Activated CD8-positive, alpha-beta memory T cell treated with anti-CD3 and anti-CD28 coated beads for 36 hours (primary cell): Measurements from ENCODE around the gene VTI1A. TPM values are rescaled to one million over a fixed set of nuclear protein-coding genes. Genes with fewer than 3 reads are reported as not detected.
"Not testable (repeated sequence)": the region's sequence is repeated elsewhere in the genome, so short reads cannot be mapped to it uniquely, and the experiment has no call there.

Source experiments
- CTCF ChIA-PET: fragments of 350-600 bp; sonication (Branson Sonifier 250); formaldehyde crosslinking; loops from one replicate; lab custom pipeline; 2021; ENCODE audit warnings: antibody characterized with exemption; lab: Charles Lee
- POLR2A ChIA-PET: fragments of 350-600 bp; sonication (Branson Sonifier 250); formaldehyde crosslinking; loops from one replicate; lab custom pipeline; 2021; ENCODE audit warnings: antibody characterized with exemption; lab: Charles Lee
- total RNA-seq, 2 experiments: library from RNA; stranded (reverse); gene quantifications; one replicate each; pipeline ENCODE4 v1.2.3, GENCODE V29; 2021

The VTI1A gene
- 10 to 100 TPM; 35.5 to 37.8 TPM for total RNA-seq

DNA sequence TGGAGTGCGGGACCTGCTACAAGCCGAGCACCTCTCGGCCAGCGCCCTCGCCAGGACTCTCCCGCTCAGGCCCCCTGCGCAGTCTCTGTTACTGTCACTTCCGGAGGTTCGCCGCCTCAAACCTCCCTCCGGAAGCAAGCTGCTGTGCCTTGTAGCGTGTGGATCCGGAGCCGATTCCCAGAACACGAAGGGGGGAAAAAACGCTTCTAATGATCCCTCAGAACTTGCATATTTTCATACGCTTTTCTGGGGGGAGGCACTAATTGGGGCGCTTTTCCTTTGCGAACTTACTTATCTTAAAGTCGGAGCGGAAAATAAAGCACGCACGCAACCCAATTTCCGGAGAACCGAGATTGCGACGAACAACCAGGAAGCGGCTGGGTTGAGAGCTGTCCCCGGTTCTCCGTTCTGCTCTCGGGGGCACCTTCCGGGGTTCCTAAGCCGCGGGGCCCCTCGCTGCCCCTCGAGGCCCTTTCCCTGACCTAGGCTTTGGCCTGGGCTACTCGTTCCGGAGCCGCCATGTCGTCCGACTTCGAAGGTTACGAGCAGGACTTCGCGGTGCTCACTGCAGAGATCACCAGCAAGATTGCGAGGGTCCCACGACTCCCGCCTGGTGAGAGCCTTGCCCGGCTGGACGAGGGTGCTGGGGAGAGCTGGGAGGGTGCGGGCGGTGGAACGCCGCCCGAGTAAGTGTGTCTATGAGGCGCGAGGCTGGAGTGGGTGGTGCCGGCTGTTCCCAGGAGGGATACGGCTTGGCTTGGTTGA, at the start of gene VTI1A, which contains the start of gene ZDHHC6:
VTI1A (plus strand) TSS at position 361 of the 765 bp plus-strand sequence; CDS start at position 520, 159 bp downstream.
ZDHHC6 (minus strand) TSS at position 60 of the 765 bp plus-strand sequence. CDS start 1,478 bp downstream, outside the sequence.
- ChIA-PET POLR2A (interaction anchor here (0.8 to 1.5 kb wide), 5 partner anchors 9 to 263 kb away, joined by 3 to 6 read pairs (median 3); partner anchors contain the start of gene GPAM), CTCF (interaction anchor here (1.0 to 1.1 kb wide), 2 partner anchors 12 to 14 kb away, joined by 3 read pairs; no protein-coding TSS in a partner anchor)

DNA sequence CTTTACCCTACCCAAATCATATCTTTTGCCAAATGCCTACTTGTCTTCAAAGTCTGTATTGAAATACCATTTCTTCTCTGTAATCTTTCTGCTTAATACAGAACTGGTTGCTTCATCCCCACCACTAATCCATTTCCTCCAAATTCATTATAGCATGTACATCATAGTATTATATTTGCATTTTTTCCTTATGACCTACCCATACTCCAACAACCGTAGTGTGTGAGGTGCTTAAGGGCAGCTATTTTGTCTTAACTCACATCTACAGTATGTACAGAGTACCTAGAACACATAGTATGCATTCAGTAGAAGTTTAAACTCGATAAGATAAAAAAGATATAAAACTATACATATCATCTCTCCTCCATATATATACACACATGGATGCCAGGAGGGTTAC, 49.4 kb upstream of the VTI1A start:
- ChIA-PET POLR2A (no interaction called here), CTCF (no interaction called here)

DNA sequence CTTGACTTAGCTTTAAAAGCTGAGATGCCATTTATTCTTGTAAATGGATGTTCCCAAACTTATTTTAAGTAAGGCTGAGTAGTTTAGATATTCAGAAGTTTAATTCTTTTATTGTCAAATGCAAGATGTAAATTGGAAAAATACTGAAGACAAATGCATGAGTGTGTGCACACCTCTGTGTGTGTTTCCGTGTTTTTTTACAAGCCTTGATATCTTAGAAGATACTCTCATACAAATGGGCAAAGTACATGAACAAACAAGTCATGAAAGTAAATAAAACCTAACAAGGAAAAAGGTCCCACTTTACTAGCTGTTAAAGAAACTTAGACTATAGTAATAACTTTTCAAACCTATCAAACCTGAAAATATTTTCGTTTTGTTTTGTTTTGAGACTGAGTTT, 44.1 kb upstream of the VTI1A start:
- POLR2A ChIA-PET = no interaction called here
- CTCF ChIA-PET = no interaction called here

DNA sequence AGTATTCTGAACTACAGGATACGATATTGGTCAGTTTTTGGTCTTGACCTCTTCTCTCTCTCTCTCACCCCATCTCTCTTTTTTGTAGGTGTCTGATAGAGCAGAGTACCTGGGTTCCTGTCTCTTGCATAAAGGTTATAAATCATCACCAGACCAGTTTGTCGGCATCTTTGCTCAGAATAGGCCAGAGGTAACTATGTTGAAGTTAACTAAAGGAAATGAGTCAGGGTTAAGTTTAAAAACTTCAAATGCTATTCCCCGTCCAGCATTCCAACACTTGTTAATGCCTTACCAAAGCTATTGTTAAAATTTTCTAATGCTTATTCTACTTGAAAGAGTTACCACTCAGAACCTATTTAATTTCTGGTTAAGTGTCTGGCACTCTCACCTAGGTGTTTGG, 42.4 kb upstream of the VTI1A start:
- CTCF ChIA-PET = no interaction called here
- POLR2A ChIA-PET = no interaction called here

DNA sequence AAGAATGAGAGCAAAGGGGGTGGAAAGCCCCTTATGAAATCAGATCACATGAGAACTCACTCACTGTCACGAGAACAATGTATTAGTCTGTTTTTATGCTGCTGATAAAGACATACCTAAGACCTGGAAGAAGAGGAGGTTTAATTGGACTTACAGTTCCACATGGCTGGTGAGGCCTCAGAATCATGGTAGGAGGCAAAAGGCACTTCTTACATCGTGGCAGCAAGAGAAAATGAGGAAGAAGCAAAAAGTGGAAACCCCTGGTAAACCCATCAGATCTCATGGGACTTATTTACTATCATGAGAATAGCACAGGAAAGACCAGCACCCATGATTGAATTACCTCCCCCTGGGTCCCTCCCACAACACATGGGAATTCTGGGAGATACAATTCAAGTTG, 40.2 kb upstream of the VTI1A start:
- CTCF ChIA-PET = interaction anchor here (0.5 kb wide), 1 partner anchor 49 kb away, joined by 3 read pairs; no protein-coding TSS in a partner anchor
- POLR2A ChIA-PET = not testable (repeated sequence)

- ChIA-PET POLR2A (no interaction called here), CTCF (interaction anchor here (0.6 to 1.6 kb wide), 2 partner anchors 28 to 270 kb away, joined by 3 read pairs; no protein-coding TSS in a partner anchor)
Measured at GRCh38 chr10:112407696-112408095, 39.3 kb upstream of the VTI1A start.

- ChIA-PET CTCF (interaction anchor here (0.5 to 1.6 kb wide), 2 partner anchors 26 to 80 kb away, joined by 3 read pairs; no protein-coding TSS in a partner anchor), POLR2A (no interaction called here)
Measured at GRCh38 chr10:112409299-112409698, 37.7 kb upstream of the VTI1A start.

- POLR2A ChIA-PET = no interaction called here
- CTCF ChIA-PET = interaction anchor here (0.5 kb wide), 1 partner anchor 80 kb away, joined by 3 read pairs; no protein-coding TSS in a partner anchor
Measured at GRCh38 chr10:112409755-112410154, 37.3 kb upstream of the VTI1A start.

GRCh38 chr10:112412696-112413095, 34.3 kb upstream of the VTI1A start:
- ChIA-PET CTCF (no interaction called here), POLR2A (no interaction called here)

GRCh38 chr10:112421731-112422130, 25.3 kb upstream of the VTI1A start:
- POLR2A ChIA-PET = no interaction called here
- CTCF ChIA-PET = interaction anchor here (0.5 to 1.1 kb wide), 2 partner anchors 13 to 722 kb away, joined by 4 to 6 read pairs; no protein-coding TSS in a partner anchor

GRCh38 chr10:112424651-112425050, 22.4 kb upstream of the VTI1A start:
- POLR2A ChIA-PET = interaction anchor here (0.5 kb wide), 1 partner anchor 273 kb away, joined by 6 read pairs; no protein-coding TSS in a partner anchor
- CTCF ChIA-PET = no interaction called here

DNA sequence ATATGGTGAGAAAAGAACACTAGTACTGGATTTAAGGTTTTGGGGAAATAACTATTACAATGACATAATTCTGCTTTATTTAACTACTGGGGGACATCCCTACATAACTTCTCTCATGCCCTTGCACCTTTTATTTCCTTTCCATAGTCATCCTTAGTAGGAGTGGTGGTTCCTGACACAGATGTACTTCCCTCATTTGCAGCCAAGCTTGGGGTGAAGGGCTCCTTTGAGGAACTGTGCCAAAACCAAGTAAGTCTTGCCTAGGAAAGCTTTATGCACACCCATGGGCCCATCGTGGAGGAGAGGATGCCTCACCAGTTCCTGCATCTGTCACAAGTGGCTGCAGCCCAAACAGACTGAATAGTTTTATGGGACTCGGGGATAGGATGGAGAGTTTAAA, 20.9 kb upstream of the VTI1A start:
- POLR2A ChIA-PET = no interaction called here
- CTCF ChIA-PET = no interaction called here

GRCh38 chr10:112429147-112429546, 17.9 kb upstream of the VTI1A start:
- ChIA-PET CTCF (no interaction called here), POLR2A (no interaction called here)

GRCh38 chr10:112429654-112430230, 17.3 kb upstream of the VTI1A start:
- ChIA-PET POLR2A (no interaction called here), CTCF (no interaction called here)

GRCh38 chr10:112433136-112433535, 13.9 kb upstream of the VTI1A start:
- CTCF ChIA-PET = interaction anchor here (1.1 to 1.3 kb wide), 2 partner anchors 14 to 23 kb away, joined by 3 to 7 read pairs; partner anchors contain the start of genes VTI1A and ZDHHC6
- POLR2A ChIA-PET = no interaction called here

GRCh38 chr10:112434988-112435619, 11.9 kb upstream of the VTI1A start:
- ChIA-PET POLR2A (interaction anchor here (1.1 kb wide), 1 partner anchor 12 kb away, joined by 3 read pairs; the partner anchor contains the start of gene VTI1A), CTCF (interaction anchor here (1.0 to 1.6 kb wide), 5 partner anchors 14 to 298 kb away, joined by 3 to 4 read pairs (median 3); no protein-coding TSS in a partner anchor)

DNA sequence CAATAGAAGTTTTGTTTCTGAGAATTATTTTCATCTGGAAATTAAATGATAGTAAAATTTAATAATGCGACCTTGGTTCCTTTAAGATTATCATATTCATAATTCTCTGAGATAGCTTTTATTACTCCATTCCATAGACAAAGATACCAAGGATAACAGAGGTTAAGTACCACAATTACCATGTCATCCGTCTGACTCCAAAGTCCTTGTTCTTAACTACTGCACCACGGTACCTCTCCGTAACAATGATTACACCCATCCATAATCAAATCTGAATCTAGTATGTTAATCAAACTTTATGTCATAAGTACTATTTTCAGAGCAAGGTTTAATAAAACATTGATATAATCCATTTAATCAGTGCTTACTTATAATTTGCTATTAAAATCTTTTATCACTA, 8.7 kb upstream of the VTI1A start:
- POLR2A ChIA-PET = no interaction called here

GRCh38 chr10:112441520-112441919, 5.5 kb upstream of the VTI1A start:
- CTCF ChIA-PET = interaction anchor here (1.3 kb wide), 1 partner anchor 56 kb away, joined by 3 read pairs; no protein-coding TSS in a partner anchor
- POLR2A ChIA-PET = interaction anchor here (1.6 kb wide), 1 partner anchor 14 kb away, joined by 5 read pairs; no protein-coding TSS in a partner anchor

More for the DNA sequence above, 8.7 kb upstream of the VTI1A start:
- CTCF ChIA-PET = no interaction called here

DNA sequence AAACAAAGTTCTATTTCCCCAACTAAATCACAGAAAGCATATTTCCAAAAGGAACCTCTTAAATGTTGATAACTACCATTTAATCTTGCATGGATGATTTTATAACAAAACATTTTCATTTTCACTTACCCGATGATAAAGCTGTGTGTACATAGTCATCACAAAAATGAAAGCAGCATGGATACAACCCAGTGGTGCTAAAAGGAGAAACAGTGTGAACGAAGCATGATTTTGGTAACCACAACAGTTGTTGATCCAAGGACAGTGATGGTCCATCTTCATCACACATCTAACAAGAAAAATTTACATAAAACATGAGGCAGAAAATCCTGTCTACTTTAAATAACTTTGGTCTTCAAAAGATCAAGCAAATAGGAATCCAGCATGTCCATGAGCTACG, 5.0 kb upstream of the VTI1A start:
- CTCF ChIA-PET = interaction anchor here (1.1 to 1.3 kb wide), 2 partner anchors 57 to 67 kb away, joined by 3 read pairs; no protein-coding TSS in a partner anchor
- POLR2A ChIA-PET = interaction anchor here (1.6 kb wide), 1 partner anchor 14 kb away, joined by 5 read pairs; no protein-coding TSS in a partner anchor
